ELR (cell line): ENCODE data around the gene KRT24.
"Not testable (repeated sequence)": the region's sequence is repeated elsewhere in the genome, so short reads cannot be mapped to it uniquely, and the experiment has no call there.

ENCODE experiments used
- DNase-seq: peaks from one replicate; pipeline ENCODE4 v3.0.0-alpha.2; 2015; ENCODE audit warnings: low read depth

KRT24 gene

GRCh38 chr17:40703652-40704051, at the start of gene KRT24:
KRT24 (minus strand) TSS chr17:40703752; CDS start chr17:40703693, 59 bp downstream.
- DNase-seq, result no peak

- DNase-seq, result no peak
These were observed 47.5 kb upstream of the KRT24 start for GRCh38 chr17:40751065-40751464.

- DNase-seq, result no peak
These were observed 46.8 kb upstream of the KRT24 start for GRCh38 chr17:40750391-40750790.

- not testable (repeated sequence) for DNase-seq
These were observed 45.1 kb upstream of the KRT24 start for GRCh38 chr17:40748666-40749065.

- no peak for DNase-seq
These were observed 35.0 kb upstream of the KRT24 start for GRCh38 chr17:40738553-40738952.

- no peak for DNase-seq
These were observed 31.5 kb upstream of the KRT24 start for GRCh38 chr17:40735016-40735415.

GRCh38 chr17:40734018-40734417, 30.5 kb upstream of the KRT24 start:
- no peak for DNase-seq

- DNase-seq, result no peak
These were observed 27.4 kb upstream of the KRT24 start for GRCh38 chr17:40730970-40731369.

- peak; percentile 17 for DNase-seq
These were observed 24.1 kb upstream of the KRT24 start for GRCh38 chr17:40727447-40728231.

- DNase-seq, result peak; percentile 33
These were observed 23.4 kb upstream of the KRT24 start for GRCh38 chr17:40726919-40727318.

GRCh38 chr17:40724656-40725055, 21.1 kb upstream of the KRT24 start:
- DNase-seq, result peak; percentile 11

- DNase-seq, result no peak
These were observed 18.7 kb upstream of the KRT24 start for GRCh38 chr17:40722241-40722640.

- no peak for DNase-seq
These were observed 17.3 kb upstream of the KRT24 start for GRCh38 chr17:40720899-40721298.

- DNase-seq, result no peak
These were observed 15.4 kb upstream of the KRT24 start for GRCh38 chr17:40718930-40719329.

- no peak for DNase-seq
These were observed 14.2 kb upstream of the KRT24 start for GRCh38 chr17:40717776-40718175.

GRCh38 chr17:40714473-40714872, 10.9 kb upstream of the KRT24 start:
- DNase-seq, result no peak

GRCh38 chr17:40707745-40708144, 4.2 kb upstream of the KRT24 start:
- DNase-seq, result peak; percentile 7

- DNase-seq, result no peak
These were observed 2.0 kb upstream of the KRT24 start for GRCh38 chr17:40705584-40705983.

- no peak for DNase-seq
These were observed 1.3 kb downstream of the KRT24 start for GRCh38 chr17:40702271-40702670.

- no peak for DNase-seq
These were observed 3.7 kb downstream of the KRT24 start for GRCh38 chr17:40699853-40700252.

- no peak for DNase-seq
These were observed 4.2 kb downstream of the KRT24 start for GRCh38 chr17:40699371-40699770.

- DNase-seq, result no peak
These were observed 6.3 kb downstream of the KRT24 start for GRCh38 chr17:40697297-40697696.

GRCh38 chr17:40696651-40697072, 6.9 kb downstream of the KRT24 start:
- no peak for DNase-seq

- no peak for DNase-seq
These were observed 7.6 kb downstream of the KRT24 start for GRCh38 chr17:40695874-40696472.
